GM10266 (cell line): ENCODE results near the gene IL17RE.
"Not testable (repeated sequence)": the region's sequence is repeated elsewhere in the genome, so short reads cannot be mapped to it uniquely, and the experiment has no call there.

Experiments used
- DNase-seq: peaks from one replicate; pipeline ENCODE4 v3.0.0; 2012; ENCODE audit errors: extremely low spot score
- TF ChIP-seq, protein P1 (sequence below): IDR thresholded peaks from 2 replicates; pipeline ENCODE4 v1.5.1; 2012; ENCODE audit warnings: mild to moderate bottlenecking, low read depth; ENCODE audit not compliant: control insufficient read depth, insufficient read depth; ENCODE audit errors: missing control alignments

The IL17RE gene

GRCh38 chr3:9891072-9891622 lies 11.5 kb upstream of the IL17RE start:
- DNase-seq, result no peak
- TF ChIP-seq, protein P1, sequence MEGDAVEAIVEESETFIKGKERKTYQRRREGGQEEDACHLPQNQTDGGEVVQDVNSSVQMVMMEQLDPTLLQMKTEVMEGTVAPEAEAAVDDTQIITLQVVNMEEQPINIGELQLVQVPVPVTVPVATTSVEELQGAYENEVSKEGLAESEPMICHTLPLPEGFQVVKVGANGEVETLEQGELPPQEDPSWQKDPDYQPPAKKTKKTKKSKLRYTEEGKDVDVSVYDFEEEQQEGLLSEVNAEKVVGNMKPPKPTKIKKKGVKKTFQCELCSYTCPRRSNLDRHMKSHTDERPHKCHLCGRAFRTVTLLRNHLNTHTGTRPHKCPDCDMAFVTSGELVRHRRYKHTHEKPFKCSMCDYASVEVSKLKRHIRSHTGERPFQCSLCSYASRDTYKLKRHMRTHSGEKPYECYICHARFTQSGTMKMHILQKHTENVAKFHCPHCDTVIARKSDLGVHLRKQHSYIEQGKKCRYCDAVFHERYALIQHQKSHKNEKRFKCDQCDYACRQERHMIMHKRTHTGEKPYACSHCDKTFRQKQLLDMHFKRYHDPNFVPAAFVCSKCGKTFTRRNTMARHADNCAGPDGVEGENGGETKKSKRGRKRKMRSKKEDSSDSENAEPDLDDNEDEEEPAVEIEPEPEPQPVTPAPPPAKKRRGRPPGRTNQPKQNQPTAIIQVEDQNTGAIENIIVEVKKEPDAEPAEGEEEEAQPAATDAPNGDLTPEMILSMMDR, result no peak

DNA sequence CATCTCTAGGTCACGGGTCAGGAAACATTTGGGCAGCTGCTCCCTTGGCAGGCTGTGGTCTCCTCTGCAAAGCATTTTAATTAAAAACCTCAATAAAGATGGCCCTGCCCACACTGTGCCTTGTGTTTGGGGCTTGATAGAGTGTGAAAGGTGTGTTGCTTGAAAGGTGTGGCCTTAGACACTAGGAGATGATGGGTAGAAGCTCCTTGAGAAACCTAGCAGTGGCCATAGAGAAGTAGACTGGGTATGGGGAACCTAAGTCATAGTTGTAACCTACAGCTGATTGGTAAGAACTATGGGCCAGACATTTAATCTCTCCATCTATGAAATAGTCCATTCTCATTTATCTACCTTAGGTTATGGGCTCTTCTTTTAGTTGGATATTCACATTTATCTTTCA lies 8.9 kb upstream of the IL17RE start:
- no peak for DNase-seq
- TF ChIP-seq, protein P1, result no peak

DNA sequence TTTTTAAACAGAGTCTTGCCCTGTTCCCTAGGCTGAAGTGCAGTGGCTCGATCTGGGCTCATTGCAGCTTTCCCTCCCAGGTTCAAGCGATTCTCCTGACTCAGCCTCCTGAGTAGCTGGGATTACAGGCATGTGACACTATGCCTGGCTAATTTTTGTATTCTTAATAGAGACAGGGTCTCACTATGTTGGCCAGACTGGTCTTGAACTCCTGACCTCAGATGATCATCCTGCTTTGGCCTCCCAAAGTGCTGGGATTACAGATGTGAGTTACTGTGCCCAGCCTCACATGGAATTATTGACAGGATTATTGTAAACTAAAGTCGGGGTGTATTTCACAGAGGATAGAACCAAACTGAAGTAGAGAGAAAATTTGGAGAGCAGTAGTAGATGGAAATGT lies 6.9 kb upstream of the IL17RE start:
- not testable (repeated sequence) for DNase-seq

- not testable (repeated sequence) for DNase-seq
Observed at GRCh38 chr3:9896755-9897407, 5.8 kb upstream of the IL17RE start.

DNA sequence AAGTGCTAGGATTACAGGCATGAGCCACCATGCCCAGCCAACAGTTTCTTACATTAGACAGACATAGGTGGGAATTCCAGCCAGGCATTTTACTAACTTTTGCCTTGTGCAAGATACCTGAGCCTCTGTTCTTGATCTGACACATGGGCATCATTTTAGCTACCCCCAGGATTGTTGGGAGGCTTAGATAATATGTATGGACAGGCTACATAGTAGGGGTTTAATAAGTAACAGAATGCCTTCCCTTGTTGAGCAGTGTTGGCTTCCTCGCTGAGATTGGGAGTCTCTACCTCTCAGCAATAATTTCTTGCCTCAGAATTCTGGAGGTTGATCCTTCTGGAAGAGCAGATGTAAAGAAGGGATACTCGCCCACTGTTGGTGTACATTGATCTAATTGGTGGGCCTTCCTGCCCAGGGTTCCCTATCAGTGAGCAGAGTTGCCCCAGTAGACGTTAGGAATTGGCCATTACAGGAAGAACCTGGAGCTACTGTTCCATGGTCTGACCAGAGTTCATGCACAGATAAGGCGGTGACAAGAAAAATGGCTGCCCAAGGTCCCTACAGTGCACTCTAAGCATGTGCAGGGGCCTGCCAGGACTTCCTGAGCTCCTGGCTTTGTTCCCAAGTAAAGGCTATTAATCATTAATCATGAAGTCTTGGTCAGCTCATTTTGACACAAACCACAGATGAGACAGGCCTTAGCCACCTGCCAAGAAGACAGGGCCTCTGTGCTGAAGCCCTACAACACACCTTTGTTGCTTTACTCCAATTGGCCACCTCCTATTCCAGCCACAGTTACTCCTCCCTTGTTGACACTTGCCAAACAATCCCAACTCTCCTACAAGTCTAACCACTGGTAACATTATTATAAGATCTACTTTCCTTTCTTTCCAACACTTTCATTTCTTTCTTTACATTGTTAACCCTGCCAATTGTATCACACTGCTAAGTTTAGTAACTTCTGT lies 5.0 kb upstream of the IL17RE start:
- DNase-seq, result no peak
- TF ChIP-seq, protein P1, result no peak

DNA sequence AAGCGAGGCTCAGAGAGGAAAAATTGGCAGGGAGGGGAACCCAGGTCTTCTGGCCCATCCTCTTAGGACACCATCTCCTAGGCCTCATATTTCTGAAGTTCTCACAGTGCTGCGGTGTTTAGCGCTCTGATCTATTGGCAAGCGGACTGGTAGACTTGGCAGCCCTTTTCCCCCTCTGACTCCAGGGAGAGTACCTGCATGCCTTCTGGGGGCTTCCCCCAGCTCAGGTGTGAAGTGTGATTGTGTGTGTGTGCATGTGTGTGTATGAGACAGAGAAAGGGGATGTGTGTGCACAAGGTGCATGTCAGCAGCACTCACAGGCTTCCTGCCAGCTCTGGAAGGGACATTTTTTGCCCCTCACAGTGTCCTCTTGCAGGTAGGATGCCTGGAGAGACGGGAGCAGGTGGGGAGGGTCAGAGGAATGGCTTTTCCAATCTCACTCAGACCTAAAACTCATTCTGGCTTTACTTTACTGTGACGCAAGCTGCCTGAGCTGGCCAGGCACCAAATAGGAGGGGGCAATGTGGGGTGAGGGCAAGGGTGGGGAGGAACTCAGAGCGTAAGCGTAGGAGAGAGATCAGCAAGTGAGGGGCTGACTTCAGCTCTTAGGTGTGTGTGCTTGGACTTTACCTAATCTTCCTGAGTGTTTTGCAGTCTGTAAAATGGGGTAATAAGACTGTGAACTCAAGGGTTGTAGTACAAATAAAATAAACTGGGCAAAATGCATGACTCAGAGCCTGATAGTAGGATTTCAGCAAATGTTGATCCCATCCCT lies 4.0 kb upstream of the IL17RE start:
- TF ChIP-seq, protein P1, result no peak
- DNase-seq, result no peak

DNA sequence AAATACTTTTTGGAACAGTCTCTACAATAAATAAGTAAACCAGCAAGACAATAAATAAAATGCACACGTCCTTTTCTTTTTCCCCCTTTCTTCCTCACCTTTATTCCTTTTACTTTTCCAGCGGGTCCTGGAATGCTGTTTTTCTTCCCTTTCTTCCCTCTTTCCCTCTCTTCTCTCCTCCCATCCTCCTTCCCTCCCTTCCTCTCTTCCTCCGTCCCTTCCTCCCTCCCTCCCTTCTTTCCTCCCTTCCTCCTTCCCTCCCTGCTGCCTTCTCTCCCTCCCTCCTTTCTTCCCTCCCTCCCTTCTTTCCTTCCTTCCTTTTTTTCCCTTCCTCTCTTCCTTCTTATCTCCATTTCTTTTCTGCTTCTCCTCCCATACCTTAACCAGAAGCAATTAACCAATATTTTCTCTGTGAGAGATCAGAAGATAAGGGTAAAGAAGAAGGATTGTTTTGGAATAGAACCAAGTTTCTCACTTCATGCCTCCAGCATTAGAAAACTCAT lies 3.3 kb upstream of the IL17RE start:
- TF ChIP-seq, protein P1, result no peak

DNA sequence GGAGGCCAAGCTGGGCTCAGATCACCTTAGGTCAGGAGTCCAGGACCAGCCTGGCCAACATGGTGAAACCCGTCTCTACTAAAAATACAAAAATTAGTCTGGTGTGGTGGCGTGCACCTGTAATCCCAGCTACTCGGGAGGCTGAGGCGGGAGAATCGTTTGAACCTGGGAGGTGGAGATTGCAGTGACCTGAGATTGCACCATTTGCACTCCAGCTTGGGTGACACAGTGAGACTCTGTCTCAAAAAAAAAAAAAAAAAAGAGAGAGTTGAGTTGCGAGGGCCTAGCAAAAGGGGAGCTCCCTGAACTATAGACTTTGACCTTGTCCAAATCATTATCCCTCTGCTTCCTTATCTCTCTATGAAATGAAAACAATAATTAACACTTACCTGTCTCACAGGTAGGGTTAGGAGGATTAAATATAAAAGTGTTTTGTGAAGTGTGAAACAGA lies 1.7 kb upstream of the IL17RE start:
- not testable (repeated sequence) for DNase-seq

More for the DNA sequence above, 3.3 kb upstream of the IL17RE start:
- DNase-seq, result no peak
